ENCODE data around the gene TMEM135.

Gene TMEM135

GRCh38 chr11:87361891-87362290, 324.2 kb downstream of the TMEM135 start:
- no peak for DNase-seq (ENCODE audit: low read depth)
- no peak overlapping the region for H3K4me3 ChIP-seq (ENCODE audit: low read depth, low read length)
- TF ChIP-seq CTCF (IDR thresholded peaks at IDR 0.05; ENCODE audit: control insufficient read depth, extremely low read depth, insufficient read depth): no peak

GRCh38 chr11:87366346-87366745, 328.6 kb downstream of the TMEM135 start:
- DNase-seq (ENCODE audit: low read depth): no peak
- no peak for TF ChIP-seq CTCF (IDR thresholded peaks at IDR 0.05; ENCODE audit: control insufficient read depth, extremely low read depth, insufficient read depth)
- no peak overlapping the region for H3K4me3 ChIP-seq (ENCODE audit: low read depth, low read length)

GRCh38 chr11:87366763-87367405, 329.1 kb downstream of the TMEM135 start:
- H3K4me3 ChIP-seq (ENCODE audit: low read depth, low read length): no peak overlapping the region
- DNase-seq (ENCODE audit: low read depth): no peak
- no peak for TF ChIP-seq CTCF (IDR thresholded peaks at IDR 0.05; ENCODE audit: control insufficient read depth, extremely low read depth, insufficient read depth)

- no peak for TF ChIP-seq CTCF (IDR thresholded peaks at IDR 0.05; ENCODE audit: control insufficient read depth, extremely low read depth, insufficient read depth)
- no peak overlapping the region for H3K4me3 ChIP-seq (ENCODE audit: low read depth, low read length)
- no peak for DNase-seq (ENCODE audit: low read depth)
Observed at GRCh38 chr11:87368151-87368550, 330.4 kb downstream of the TMEM135 start.

GRCh38 chr11:87368858-87369480, 331.2 kb downstream of the TMEM135 start:
- no peak for DNase-seq (ENCODE audit: low read depth)
- no peak overlapping the region for H3K4me3 ChIP-seq (ENCODE audit: low read depth, low read length)
- TF ChIP-seq CTCF (IDR thresholded peaks at IDR 0.05; ENCODE audit: control insufficient read depth, extremely low read depth, insufficient read depth): no peak

- H3K4me3 ChIP-seq (ENCODE audit: low read depth, low read length): no peak overlapping the region
- no peak for TF ChIP-seq CTCF (IDR thresholded peaks at IDR 0.05; ENCODE audit: control insufficient read depth, extremely low read depth, insufficient read depth)
- DNase-seq (ENCODE audit: low read depth): no peak
Observed at GRCh38 chr11:87369888-87370287, 332.2 kb downstream of the TMEM135 start.

GRCh38 chr11:87372065-87372464, 334.3 kb downstream of the TMEM135 start:
- TF ChIP-seq CTCF (IDR thresholded peaks at IDR 0.05; ENCODE audit: control insufficient read depth, extremely low read depth, insufficient read depth): no peak
- no peak overlapping the region for H3K4me3 ChIP-seq (ENCODE audit: low read depth, low read length)
- no peak for DNase-seq (ENCODE audit: low read depth)
